G401.6 (cell line): Measurements from ENCODE around the gene AGPAT2.

Source experiments
- FAIRE-seq: peaks from 2 replicates; lab custom pipeline; 2012; peaks lifted over from hg19 to GRCh38; lab: Jason Lieb, UNC

Gene AGPAT2

GRCh38 chr9:136625101-136626065 is 61.9 kb downstream of the AGPAT2 start:
- no peak for FAIRE-seq

- FAIRE-seq, result no peak
Measured at GRCh38 chr9:136624184-136624951, 62.9 kb downstream of the AGPAT2 start.

- no peak for FAIRE-seq
Measured at GRCh38 chr9:136623842-136624183, 63.4 kb downstream of the AGPAT2 start.
